GM18498 (cell line): ENCODE data around the gene CXCL12.

Experiments
- ATAC-seq: cut with Tn5 transposase; IDR thresholded peaks from one replicate; pipeline ENCODE4 v1.9.1; 2021; ENCODE audit warnings: mild to moderate bottlenecking, moderate library complexity; ENCODE audit not compliant: unreplicated experiment

The CXCL12 gene

DNA sequence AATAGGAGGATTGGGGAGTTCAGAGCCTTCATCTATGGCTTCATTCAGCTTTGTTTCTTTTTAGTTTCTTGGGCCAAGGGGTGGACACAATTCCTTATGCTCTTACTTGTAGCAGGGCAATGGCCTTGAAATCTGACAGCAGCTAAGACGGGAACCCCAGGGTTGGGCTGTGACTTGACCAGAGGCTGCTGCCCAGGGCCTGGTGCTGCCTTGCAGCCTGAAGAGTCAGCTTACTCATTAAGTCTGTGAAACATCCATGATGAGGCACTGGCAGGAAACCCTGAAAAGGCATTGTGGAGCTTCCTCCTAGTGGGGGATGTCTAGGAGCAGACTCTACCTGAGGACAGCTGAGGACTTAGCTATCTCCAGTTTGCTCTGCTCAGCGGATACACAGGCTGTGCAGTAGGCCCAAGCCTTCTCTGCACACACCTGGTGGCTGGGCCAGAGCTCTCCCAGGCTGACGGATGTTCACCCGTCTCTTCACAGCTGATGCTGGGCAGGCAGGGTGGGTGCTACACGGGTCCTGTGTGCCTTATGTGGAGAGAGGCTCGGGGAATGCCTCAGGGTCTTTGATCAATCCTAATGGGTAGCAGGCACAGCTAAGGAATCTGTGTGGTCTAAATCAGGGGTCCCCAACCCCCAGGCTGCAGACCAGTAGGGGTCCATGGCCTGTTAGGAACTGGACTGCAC, 17.8 kb downstream of the CXCL12 start:
- ATAC-seq = no peak

DNA sequence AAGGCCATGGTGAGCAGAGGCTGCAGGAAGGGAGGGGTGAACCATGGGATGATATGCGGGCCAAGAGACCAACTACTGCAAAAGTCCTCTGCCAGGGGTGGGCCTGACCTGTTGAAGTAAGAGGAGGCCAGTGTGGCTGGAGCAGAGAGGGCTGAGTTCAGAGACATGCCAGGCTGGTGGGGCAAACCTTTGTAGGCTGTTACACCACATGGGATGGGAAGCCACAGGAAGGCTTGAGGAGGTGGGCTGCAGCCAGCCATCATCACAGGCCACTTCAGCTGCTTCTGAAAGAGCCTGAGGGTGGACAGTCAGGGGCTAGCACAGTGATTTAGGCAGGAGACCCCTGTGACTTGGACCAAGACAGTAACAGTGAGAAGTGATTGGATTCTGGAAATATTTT, 20.3 kb downstream of the CXCL12 start:
- no peak for ATAC-seq

DNA sequence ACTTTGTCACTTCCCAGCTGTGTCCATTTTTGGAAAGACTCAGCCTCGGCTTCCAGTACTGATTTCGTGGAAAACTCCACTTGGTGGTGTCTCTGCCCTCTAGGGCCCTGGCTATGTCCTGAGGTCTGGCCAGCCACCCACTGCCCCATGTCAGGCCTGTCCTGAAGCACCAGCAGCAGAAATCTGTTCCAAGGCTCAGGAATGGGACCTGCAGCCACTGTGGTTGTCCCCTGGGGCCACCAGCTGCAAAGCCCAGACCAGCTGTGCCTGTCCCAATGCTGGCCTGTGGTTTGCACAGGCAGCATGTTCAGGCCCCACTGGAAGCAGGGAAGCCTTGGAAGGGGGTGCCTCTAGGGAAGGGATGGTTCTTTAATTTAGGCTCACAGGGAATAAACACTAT, 21.2 kb downstream of the CXCL12 start:
- no peak for ATAC-seq

DNA sequence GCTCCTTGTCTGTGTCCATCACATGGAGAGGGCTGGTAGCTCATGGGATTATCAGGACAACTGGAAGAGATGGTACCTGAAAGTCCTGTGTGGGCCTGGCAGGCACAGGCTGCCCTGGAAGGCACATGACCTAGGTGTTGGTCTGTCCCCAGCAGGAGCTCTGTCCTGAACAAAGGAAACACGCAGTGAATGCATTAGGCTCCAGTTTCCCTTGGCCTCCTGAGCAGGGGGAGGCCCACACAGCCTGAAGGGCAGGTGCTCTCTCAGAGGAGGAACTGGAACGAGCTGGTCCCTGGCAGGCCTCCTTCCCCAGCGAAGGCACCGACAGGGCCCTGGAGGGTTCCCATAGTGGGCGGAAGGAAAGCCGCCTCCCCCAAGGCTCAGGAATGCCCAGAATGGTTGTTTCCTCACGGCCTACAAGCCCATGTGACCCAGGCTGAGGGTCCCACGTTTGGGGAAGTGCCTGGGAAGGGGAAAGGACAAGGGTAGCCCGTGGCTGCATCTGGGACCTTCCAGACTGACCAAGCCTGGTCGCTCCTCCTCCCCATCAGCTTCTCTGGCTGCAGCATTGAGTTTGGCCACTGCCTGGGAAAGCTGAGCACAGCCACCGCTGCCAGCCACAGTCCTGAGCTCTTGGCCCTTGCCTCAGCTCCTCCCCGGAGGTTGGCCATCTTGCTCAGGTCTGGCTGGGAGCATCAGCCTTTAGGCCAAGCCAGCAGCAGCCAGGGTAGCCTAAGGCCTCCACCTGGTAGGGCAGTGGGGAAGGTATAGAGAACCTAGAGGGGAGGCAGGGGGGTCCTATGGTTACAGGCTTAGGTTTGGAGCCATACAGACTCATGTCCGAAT, 21.8 kb downstream of the CXCL12 start:
- ATAC-seq = no peak

DNA sequence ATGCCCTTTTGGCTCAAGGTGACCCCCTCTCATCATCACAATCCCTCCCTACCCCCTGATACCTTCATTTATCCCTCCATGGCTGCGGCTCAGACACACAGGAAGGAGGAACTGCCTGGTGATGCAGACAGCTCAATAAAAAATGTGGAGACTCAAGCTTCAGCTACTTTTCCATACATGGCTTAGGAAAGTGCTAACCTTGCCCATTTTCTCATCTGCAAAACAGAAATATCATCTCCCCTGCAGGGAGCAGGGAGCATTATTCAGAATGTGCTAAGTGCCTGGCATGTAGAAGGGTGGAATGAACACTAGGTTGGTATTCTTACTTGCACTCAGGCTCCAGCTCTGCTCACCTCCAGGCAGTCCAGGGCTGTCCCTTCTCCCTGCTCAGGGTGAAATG, 23.8 kb downstream of the CXCL12 start:
- ATAC-seq = no peak

DNA sequence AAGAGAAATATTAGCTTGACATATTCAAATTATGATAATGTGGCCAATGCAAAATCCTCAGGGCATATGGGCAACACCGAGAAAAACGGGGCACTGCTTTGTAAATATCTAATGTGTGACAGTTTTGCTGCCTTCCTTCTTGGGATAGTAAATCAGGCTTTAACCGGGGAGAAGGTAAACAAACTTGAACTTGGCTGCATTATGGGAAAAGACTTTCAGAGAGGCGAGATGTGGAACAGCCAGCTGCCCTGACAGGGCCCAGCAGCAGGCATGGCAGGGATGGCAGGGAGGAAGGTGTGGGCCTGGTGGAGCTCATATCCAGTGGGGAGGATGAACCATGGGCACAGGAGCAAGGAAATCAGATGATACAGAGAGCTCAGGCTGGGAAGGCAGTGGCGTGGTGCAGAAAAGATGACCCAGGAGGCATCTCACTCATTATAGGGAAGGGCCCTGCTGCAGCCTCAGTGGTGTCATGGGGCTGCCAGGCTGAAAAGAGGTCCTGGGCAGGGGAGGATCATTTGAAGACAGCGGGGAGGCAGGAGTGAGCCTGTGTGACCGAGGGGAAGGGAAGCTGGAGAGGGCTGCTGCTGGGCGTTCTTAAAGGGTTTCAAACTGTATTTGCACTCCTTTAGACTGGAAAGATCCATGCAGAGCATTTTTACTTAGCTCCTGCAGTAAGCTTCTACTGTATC, 26.7 kb downstream of the CXCL12 start:
- no peak for ATAC-seq

DNA sequence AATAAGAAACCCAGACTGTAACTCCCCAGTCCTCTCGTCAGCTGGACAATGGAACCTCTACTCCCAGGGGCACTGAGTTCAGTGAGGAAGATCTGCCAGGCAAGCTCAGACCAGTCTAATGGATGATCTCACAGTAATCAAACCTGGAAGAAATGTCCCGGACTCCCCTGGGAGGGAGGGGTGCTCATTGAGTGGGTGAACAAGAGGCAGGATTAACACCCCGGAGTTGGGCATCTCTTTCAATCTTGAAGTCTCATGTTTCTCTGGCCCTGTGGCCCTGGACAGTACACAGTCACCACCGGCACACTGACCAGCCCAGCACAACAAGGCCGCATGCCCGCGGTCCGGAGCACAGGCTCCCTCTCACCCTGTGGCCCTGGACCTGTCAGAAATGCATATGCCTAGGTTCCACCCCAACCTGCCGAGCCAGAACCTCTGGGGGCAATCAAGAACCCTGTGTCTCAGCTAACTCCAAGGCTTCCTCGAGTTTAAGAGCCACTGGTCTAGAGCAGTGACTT, 27.8 kb downstream of the CXCL12 start:
- ATAC-seq = no peak

DNA sequence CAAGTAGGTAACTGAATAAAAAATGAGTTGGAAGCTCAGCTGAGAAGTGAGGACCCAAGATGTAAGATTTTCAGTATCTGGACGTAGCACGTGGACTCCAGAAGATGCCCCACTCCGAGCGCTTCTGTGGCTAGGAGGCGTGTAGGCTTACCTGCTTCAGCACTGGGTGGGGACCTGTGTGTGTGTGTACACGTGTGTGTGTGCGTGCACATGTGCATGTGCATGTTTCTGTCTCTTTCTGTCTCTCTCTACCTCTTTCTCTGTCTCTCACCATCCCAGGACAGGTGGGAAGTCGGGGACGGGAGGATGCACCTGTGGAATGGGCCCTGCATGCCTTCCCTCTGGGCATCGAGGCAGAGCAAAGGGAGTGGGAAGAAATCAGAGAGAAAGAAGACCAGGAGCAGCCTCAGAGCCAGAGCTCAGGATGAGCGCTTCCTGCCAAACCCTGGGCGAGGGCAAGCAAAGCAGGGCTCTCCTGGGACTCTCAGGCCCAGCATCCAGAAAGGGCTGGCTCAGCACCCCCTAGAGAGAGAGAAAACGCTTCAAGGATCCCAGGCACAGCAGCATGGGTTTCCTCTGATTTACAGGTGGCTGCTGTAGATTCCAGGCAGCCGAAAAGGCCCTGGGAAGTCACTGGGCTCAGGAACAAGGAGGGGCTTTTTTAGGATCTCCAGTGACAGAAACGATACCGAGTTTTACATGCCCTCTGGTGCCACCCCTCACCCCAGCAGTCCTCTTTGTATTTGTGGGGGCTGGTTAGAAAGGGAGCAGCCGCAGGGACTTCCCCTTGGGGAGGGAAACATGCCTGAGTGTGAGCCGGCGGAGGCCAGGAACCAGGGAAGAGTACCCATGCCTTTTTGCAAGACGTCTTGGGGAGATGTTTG, 28.5 kb downstream of the CXCL12 start:
- no peak for ATAC-seq

DNA sequence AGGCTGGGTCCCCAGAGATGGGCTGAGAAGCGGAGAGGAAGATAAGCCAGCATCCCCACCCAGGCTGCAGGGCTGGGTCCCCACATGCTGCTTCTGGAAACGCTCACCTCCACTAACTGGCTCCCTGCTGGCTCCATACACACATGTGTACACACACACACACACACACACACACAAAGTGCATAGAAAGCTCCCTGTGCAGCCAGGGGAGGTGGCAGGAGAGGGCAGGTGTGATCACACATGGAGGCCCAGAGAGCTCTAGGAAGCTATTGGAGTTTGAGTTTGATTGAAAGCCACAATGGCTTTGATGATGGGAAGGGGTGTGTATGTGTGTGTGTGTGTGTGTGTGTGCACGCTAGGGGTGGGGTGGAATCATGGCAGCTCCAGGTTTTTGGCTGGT, 29.3 kb downstream of the CXCL12 start:
- ATAC-seq = no peak

DNA sequence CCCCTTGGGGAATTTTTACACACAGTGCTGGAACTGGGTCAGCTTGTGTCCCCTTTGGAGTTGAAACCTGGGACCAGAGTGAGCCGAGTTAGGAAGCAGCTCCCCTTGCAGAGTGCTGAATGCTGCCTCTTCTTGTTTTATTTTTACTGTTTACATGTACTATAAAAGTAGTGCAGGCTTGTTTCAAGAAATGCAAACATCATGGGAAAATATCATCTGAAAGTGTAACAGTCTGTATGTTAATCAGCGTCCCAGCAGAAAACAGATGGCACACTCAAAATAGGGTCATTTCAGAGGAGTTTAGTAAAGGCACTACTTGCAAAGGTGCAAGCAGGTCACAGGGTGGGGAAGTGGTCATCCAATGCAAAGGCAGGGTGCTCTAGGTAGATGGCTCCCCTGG, 30.1 kb downstream of the CXCL12 start:
- ATAC-seq = no peak

DNA sequence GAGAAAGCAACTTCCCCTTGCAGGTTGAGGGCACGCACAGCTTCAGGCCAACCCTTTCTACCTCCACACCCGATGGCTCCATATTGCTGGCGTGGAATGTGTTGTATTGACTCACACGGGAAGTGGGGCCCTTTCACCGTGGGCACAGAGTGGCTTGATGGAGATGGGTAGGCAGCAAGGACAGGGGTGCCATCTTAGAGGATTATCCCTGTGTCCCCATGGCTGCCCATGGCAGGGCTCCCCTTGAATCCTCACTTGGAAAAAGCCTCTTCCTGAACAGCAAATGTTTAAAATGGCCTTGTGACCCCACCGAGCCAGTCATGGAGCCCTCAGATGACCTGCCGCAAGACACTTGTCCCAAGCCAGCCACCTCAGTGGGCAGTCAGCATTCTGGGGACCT, 31.2 kb downstream of the CXCL12 start:
- ATAC-seq = no peak

DNA sequence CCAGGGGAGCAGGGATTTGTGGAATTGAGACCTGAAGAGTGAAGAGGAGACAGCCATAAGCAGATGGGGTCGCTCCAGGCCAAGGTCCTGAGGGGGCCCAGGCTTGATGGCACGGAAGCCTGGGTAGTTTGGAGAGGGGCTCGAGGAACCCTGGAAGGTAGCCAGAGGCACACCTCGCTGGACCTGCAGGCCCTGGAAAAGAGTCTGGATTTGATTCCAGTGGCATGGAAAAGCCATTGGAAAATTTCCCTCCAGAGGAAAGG, 31.8 kb downstream of the CXCL12 start:
- ATAC-seq = no peak

DNA sequence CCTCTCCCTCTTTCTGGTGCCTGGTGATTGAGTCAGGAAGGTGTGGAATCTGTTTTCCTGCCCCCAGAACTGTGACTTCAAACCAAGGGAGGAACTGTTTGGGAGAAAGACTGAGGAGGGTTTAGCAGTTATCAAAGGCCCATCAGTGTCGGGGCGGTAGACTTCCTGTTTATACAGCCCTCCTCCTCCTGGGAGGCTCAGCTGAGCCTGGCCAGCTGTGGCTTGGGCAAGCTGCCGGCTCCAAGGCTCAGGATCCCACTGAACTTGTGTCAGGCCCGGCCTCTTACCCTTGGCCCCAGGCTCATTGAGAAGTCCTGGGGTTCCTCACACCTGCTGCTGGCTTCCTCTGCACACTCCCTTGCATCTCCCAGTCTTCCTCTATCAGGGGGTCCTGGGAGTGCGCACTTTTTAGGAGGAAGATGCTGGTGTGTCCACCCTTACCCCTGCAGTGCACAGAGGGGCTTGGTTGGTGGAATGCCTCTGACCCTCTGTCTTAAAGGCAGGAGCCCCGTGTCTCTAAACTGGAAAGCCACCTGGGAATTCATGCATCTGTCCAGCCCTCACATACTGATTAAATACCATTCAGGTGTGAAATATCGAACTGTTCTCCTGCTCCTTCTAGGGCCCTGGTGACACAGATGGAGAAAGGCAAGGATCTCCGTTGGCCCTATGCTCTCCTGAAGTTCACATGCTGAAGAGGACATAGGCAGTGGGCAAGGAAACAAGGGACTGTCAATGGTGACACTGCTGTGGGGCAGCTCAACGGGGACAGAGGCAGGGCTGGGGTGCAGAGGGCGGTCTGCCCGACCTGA, 32.4 kb downstream of the CXCL12 start:
- no peak for ATAC-seq

DNA sequence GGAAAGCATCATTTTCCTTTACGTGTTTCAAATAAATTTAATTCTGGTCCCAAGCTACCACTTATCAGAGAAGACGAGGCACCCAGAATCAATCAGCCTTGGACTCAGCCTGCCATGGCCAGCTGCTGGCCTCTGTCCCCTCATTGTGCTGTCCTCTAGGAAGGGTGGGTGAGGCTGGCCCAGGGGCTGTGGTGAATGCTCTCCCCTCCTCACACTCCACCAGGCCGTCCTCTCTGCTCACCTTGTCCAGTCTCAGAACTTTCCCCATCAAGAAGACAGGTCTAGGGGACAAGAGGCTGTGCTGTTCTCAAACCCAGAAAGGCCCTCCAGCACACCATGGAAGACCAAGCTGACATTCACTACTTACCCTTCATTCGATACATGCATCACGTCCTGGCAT, 36.4 kb downstream of the CXCL12 start:
- ATAC-seq = no peak

DNA sequence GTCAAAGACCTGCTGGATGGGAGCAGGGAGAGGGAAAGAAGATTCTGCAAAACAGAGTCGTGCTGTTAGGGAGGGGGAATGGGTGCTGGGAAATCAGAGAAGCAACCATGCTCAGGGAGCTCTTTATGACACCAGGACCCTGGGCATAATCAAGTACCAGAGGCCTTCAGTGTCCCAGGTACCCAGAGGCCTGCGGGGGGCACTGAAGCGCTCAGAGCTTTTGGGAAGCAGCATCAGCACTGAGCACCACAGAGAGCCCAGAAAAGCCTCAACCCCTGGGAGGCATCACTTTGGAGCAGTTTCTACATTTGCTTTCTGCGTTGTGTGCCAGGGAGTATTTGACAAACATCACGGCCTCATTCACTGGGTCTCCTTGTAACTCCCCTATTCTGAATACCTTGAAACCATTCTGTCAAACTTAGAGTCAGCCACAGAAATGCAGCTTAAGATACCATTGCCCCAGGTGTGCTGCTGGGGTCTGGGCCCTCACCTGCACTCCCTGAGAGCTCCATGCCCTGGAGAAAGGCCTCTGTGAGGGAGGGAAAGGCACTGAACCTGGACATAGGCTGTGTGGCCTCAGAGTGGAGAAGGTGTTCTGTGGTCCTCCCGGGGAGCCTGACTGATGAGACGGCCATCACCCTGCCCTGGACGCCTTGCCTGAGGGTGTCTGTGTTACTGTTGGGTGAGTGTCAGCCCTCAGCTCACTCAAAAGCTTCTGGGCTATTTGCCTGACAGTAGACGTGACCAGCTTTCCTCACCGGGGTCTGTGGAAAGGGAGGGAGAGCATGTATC, 37.1 kb downstream of the CXCL12 start:
- ATAC-seq = no peak

DNA sequence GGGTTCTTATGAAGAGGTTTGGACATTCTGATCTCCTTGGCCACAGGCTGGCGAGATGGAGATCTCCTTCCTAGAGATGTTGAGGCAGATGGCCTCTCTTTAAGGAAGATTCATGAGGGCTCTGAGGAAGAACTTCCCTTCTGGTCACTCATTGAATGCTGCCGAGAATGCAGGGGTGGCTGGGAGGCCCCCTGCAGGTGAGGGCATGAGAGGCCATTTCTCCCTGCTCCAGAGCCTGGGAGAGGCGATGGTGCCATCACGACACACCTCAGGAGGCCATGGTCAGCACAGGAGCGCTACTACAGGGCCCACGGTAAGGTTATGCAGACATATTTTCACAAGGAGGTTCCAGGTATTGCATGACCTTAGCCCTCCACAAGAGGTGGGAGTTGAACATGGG, 40.2 kb downstream of the CXCL12 start:
- ATAC-seq = no peak

DNA sequence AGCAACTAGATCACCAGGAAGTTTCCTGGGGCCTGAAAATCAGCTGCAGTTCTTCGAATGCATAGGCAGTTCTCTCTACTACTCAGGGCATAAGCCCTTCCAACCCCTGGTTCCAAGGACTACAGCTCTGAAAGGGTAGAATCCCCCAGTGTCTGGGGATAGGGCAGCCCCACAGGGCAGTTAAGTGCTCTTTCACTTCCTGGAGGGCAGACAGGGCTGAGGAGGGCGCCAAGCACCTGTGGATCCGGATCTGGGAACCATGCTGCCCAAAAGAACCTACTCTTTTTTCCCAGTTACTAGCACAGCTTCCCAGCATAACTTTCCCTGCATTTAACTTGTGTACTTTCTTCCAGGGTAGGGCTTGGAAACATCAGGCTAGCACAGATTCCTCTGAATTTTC, 41.1 kb downstream of the CXCL12 start:
- no peak for ATAC-seq

DNA sequence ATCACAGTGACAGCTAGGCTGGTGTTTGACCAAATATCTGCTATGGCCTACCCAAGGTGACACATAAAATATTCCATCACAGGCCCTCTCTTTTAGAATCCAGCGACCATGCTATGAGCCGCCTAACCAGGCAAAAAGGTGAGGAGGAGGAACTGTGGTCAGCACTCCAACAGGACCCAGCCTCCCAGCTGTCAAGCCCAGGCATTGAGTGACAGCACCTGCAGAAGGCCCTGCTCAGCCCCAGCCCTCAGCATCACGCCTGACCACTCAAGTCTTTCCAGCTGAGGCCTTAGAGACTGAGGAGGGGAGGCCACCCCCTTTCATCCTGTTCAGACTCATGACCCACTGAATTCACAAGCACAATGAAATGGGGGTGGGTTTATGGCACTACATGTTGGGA, 43.0 kb downstream of the CXCL12 start:
- ATAC-seq = no peak

DNA sequence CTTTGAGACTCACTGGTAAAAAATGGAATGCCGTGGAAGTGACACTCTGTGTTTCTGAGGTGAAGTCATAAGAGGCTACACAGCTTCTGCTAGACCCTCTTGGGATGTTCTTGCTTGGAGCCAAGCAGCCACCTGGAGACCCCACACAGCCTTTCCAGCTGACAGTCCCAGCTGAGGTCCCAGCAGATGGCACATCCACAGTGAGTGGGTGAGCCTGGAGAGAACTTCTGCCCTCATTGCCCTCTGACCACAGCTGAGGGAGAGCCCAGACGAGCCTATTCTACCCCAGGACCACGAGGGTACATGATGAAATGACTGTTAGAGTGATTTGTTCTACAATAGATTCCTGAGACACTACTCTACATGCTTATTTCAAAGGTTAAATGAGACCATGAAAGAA, 44.3 kb downstream of the CXCL12 start:
- no peak for ATAC-seq
